NCI-H446 (cell line): ENCODE results near the gene GALNT2.

ENCODE experiments used
- DNase-seq, 2 experiments: peaks; one replicate each; lab custom pipeline; 2025; lab: John Stamatoyannopoulos, UW

The GALNT2 gene

GRCh38 chr1:230322967-230323547, 256.0 kb downstream of the GALNT2 start:
- DNase-seq = no peak

DNA sequence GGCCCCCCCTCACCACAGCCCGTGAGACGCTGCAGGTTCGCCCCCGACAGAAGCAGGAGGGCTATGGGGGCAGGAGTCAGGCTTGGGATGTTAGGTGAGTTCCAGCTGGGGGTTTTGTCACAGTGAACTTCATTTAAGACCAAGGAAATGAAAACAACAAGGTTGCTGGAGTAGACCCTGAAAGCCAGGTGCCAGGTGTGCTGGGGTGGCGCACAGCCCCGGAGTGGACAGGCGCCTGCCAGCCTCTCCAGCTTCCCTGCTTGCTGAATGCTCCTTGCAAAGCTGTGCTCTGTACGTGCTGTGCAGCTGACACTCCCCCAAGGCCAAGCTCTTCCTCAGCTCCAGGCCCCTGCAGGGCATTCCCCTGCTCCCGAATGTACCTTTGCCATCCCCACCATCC, 256.6 kb downstream of the GALNT2 start:
- no peak for DNase-seq

- DNase-seq = no peak
Observed at GRCh38 chr1:230326971-230327891, 260.2 kb downstream of the GALNT2 start.

GRCh38 chr1:230327892-230328284, 260.9 kb downstream of the GALNT2 start:
- no peak for DNase-seq

GRCh38 chr1:230328342-230329015, 261.4 kb downstream of the GALNT2 start:
- no peak for DNase-seq

GRCh38 chr1:230330157-230330556, 263.1 kb downstream of the GALNT2 start:
- DNase-seq = no peak
